HL-60 (cell line): Measurements from ENCODE around the gene PADI6.
"Not testable (repeated sequence)": the region's sequence is repeated elsewhere in the genome, so short reads cannot be mapped to it uniquely, and the experiment has no call there.

ENCODE experiments used
- CTCF ChIP-seq: IDR thresholded peaks from one replicate; pipeline ENCODE4 v1.5.1; 2011; ENCODE audit warnings: low read length, control low read depth, inconsistent platforms; ENCODE audit not compliant: insufficient read depth
- GABPA ChIP-seq: IDR thresholded peaks from 2 replicates; pipeline ENCODE4 v1.6.1; 2012; ENCODE audit warnings: low read depth
- REST ChIP-seq: IDR thresholded peaks from 2 replicates; pipeline ENCODE4 v1.6.1; 2012; ENCODE audit warnings: low read depth; ENCODE audit not compliant: insufficient replicate concordance
- SPI1 ChIP-seq: IDR thresholded peaks from 2 replicates; pipeline ENCODE4 v1.6.1; 2012; ENCODE audit warnings: low read depth, mild to moderate bottlenecking, borderline replicate concordance

- not testable (repeated sequence) for TF ChIP-seq REST, CTCF, SPI1, GABPA
Observed at GRCh38 chr1:17407786-17408514, 36.0 kb downstream of the PADI6 start.
